GM13976 (cell line): ENCODE results near the gene RASGEF1C.
"Not testable (repeated sequence)": the region's sequence is repeated elsewhere in the genome, so short reads cannot be mapped to it uniquely, and the experiment has no call there.

ENCODE experiments used
- DNase-seq: peaks from one replicate; pipeline ENCODE4 v3.0.0; 2012; ENCODE audit warnings: low spot score
- CTCF ChIP-seq: IDR thresholded peaks from 2 replicates; pipeline ENCODE4 v1.5.1; 2012; ENCODE audit warnings: borderline replicate concordance, mild to moderate bottlenecking; ENCODE audit not compliant: insufficient read depth; ENCODE audit errors: extremely low read depth, missing control alignments, control extremely low read depth
- in situ Hi-C: fragments of 300-500 bp; cut with MboI; formaldehyde crosslinking; loops from one replicate; pipeline ENCODE4 v1.12.0; 2022; ENCODE audit warnings: low sequenced_read_pairs, mixed read lengths, inconsistent platforms; ENCODE audit not compliant: unreplicated experiment

The RASGEF1C gene

DNA sequence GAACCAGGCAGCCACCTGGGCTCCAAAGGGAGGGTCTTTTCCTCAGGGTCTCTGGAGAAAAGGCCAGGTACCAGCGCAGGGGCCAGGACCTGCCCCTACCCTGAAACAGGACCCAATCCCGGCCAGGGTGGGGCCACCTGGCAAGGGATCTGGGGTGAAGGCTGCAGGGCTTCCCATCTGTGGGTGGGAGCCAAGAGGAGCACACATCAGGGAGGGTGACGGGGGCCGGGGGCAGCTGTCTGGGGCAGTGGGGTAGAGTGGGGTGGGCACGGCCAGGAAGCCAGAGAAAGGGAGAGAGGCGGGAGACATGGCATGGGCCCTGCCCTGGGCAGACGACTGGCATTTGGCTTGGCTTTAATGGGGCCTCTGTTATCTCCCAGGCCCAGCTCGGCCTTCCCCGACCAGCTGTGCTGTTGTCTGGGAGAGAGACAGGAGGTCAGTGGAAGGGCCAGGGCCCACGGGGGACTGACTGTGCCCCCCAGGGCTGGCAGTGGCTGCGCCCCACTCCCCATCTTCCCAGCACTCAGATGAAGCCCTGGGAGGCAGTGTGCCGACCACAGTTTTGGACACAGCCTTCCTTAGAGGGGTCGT is 80.2 kb downstream of the RASGEF1C start:
- TF ChIP-seq CTCF = no peak
- in situ Hi-C loops = no loop called here
- DNase-seq = peak; percentile 16

- peak; percentile 31 for DNase-seq
- in situ Hi-C loops = no loop called here
- TF ChIP-seq CTCF = no peak
Observed at GRCh38 chr5:180127682-180128670, 81.0 kb downstream of the RASGEF1C start.

DNA sequence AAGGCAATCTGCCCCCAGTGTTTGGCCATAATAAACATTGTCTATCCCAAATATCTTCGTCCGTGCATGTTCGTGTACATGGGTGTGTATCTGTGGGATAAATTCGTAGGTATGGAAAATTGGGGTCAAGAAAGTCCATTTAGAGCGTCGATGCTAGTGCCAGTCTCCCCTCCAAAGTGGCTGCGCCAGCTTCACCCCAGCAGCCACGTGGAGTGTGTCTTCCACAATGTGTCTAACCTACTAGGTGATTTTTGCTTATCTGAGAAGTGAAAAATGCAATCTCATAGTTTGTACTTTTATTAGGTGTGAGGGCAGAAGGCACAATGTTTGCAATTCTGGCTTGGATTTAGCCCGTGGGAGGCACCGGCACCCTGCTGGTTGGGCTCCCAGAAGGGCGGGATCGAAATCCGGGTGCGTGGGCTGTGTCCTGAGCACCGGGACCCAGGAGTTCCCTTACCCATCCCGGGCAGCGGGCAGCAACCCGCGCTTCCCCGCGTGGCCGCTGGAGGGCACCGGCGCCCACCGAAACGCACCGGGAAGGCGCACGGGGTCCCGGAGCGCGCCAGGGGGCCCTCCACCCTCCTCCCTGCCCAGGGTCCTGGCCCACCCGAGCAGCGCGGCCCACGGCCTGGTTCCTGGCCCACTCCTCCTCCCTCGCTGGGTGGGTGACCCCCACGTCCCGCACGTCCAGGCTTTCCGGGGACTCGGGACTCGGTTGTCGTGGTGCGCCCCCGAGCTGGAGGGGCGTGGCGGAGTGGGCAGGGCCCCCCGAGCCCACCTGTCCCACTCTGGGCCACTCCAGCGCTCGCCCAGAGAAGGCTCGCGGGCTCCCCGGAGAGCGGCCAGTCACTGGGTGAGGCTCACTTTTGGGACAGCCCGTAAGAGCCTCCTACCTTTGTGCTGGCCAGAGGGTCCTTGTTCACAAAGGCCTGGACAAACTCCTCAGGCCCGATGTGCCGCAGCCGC is 82.0 kb downstream of the RASGEF1C start:
- peak; percentile 74 for TF ChIP-seq CTCF
- DNase-seq = peak; percentile 80
- in situ Hi-C loops = no loop called here

DNA sequence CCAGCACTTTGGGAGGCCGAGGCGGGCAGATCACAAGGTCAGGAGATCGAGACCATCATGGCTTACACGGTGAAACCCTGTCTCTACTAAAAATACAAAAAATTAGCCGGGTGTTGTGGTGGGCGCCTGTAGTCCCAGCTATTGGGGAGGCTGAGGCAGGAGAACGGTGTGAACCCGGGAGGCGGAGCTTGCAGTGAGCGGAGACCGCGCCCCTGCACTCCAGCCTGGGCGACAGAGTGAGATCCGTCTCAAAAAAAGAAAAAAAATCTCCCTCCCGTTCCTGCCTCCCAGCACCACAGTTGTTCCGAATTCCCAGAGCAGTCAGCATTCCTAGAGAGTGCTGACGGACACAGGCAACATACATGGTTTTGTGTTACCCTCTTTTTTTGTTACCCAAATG is 82.9 kb downstream of the RASGEF1C start:
- DNase-seq, in situ Hi-C loops: not testable (repeated sequence)

- in situ Hi-C loops, DNase-seq: not testable (repeated sequence)
Observed at GRCh38 chr5:180124662-180125061, 84.3 kb downstream of the RASGEF1C start.

- in situ Hi-C loops = no loop called here
- no peak for DNase-seq
- TF ChIP-seq CTCF = no peak
Observed at GRCh38 chr5:180122875-180123274, 86.1 kb downstream of the RASGEF1C start.

- no peak for DNase-seq
- TF ChIP-seq CTCF = no peak
- in situ Hi-C loops = no loop called here
Observed at GRCh38 chr5:180121826-180122413, 87.1 kb downstream of the RASGEF1C start.
